ENCODE data around the gene TUT4. TPM values are rescaled to one million over a fixed set of nuclear protein-coding genes. Genes with fewer than 3 reads are reported as not detected.

Gene TUT4
- total RNA-seq, 1 donor from 2014 or later, result 17.6 TPM

GRCh38 chr1:52385376-52385775, 167.5 kb downstream of the TUT4 start:
- Histone ChIP-seq H3K27me3 (ENCODE audit: control insufficient read depth, insufficient read depth, low read length) (no peaks in the 10 kb centered on the region), H3K4me3 (ENCODE audit: low read depth, low read length) (no peak overlapping the region), H3K36me3 (ENCODE audit: control insufficient read depth, insufficient read depth, low read length) (no peaks in the 10 kb centered on the region)
- no peak for TF ChIP-seq CTCF (IDR thresholded peaks at IDR 0.05; ENCODE audit: insufficient read depth, low read length, severe bottlenecking)
- DNase-seq (ENCODE audit: low read depth), result no peak
- no peak for FAIRE-seq

Other genes starting within 250 kb of the TUT4 start
- 26.0 and 32.4 TPM in 2 replicates for gene CC2D1B, start 186.9 kb downstream of the TUT4 start, total RNA-seq
- 0.26 TPM in 2 replicates for gene ORC1, start 148.7 kb downstream of the TUT4 start, total RNA-seq
- 6.6 and 8.7 TPM in 2 replicates for gene PRPF38A, start 148.5 kb downstream of the TUT4 start, total RNA-seq
- gene GPX7, start 49.3 kb upstream of the TUT4 start, total RNA-seq, result 1.1 and 1.7 TPM in 2 replicates
- gene SHISAL2A, start 80.1 kb upstream of the TUT4 start, total RNA-seq, result not detected in 2 replicates
- 8.4 and 15.5 TPM in 2 replicates for gene COA7, start 145.3 kb upstream of the TUT4 start, total RNA-seq
- 18.2 and 19.5 TPM in 2 replicates for gene ZYG11B, start 173.4 kb upstream of the TUT4 start, total RNA-seq